GM12872 (cell line): ENCODE results near the gene PAWR.

Experiments
- TF ChIP-seq, protein P1 (sequence below): IDR thresholded peaks from 3 replicates; pipeline ENCODE4 v1.5.1; 2011; ENCODE audit warnings: low read depth, mild to moderate bottlenecking, low read length, moderate library complexity; ENCODE audit not compliant: insufficient read depth

Gene PAWR

DNA sequence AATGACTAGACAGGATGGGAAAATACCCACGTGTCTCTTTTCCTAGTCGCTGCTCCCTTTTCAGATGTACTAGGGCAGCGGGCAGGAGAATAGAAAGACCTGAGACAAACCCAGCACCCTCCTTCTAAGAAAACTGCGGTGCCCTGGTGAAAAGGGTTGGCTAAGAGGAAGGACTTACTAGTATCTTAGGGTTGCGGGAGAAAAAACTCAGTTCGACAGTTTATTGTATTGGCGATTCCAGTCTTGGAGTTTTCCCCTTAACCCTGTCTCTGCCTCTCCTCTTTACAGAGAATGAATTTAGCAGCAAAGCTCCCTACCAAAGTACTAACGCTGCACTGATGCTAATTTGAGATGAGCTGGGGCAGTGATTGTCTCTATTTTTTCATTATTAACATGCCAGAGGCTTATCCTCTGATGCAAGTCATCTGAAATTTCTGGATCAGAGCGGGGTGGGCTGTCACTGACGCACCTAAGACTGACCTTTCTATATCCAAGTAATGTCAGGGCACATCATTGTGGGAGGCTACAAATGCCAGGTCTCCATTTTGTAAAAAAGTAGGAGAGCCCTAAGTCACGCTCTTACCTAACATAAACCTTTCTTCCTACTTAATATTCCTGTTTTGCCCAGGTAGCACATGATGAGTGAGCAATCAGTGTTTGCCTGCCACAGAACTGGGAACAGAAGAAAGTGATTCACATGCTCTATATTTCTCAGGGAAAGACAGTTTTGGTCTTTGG is 916 bp upstream of the PAWR start:
- TF ChIP-seq, protein P1, sequence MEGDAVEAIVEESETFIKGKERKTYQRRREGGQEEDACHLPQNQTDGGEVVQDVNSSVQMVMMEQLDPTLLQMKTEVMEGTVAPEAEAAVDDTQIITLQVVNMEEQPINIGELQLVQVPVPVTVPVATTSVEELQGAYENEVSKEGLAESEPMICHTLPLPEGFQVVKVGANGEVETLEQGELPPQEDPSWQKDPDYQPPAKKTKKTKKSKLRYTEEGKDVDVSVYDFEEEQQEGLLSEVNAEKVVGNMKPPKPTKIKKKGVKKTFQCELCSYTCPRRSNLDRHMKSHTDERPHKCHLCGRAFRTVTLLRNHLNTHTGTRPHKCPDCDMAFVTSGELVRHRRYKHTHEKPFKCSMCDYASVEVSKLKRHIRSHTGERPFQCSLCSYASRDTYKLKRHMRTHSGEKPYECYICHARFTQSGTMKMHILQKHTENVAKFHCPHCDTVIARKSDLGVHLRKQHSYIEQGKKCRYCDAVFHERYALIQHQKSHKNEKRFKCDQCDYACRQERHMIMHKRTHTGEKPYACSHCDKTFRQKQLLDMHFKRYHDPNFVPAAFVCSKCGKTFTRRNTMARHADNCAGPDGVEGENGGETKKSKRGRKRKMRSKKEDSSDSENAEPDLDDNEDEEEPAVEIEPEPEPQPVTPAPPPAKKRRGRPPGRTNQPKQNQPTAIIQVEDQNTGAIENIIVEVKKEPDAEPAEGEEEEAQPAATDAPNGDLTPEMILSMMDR = no peak

DNA sequence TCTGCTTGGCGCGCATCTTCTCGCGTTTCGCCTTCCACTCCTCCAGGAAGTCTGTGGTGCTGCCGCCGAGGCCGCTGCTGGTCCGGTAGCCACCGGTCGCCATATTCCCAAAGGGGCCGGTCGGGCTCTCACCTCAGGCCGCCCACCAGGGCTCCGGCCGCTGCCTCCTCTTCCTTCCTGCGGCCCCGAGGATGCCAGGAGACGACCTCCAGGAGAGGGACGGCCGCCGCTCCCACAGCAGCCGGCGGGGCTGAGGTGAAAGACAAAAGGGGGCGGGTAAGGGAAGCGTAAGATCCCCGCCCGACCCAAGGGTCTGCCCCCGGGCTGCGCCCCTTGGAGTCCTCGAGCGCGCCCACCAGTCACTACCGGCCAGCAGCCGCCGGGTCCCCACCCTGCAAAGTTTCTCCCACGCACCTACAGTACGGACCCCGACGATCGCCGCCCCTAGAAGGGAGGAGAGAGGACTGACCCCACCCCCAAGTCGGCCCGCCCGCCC is 574 bp downstream of the PAWR start:
- TF ChIP-seq, protein P1 = no peak

DNA sequence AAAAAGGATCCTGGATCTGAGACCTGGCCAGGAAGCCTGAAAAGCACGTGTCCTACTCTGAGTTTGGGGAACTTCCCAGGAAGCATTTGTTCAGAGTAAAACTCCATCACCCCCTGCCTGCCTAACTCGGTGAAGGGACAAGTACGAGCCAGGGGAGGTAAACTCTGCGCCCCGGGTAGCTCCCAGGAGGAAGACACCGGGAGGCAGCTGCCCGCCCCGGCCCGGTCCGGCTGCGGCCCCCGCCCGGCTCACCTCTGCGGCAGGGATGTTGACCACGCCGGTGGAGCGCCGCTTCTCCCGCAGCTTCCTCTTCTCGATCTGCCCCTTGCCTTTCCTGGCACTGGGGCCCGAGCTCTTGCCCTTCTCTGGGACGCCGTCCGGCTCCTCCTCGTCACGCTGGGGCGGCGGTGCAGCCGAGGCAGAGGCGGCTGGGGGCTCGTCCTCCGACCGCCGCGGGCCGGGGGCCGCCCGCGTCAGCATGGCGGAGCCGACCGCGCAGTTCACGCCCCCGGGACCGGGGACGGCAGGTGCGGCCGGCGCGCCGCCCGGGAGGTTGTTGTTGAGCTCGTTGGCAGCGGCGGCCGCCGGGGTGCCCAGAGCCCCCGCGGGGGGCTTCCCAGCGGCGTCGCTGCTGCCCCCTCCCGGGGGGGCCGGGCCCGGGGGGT is 1.2 kb downstream of the PAWR start:
- TF ChIP-seq, protein P1 = no peak

- TF ChIP-seq, protein P1 = no peak
Observed at GRCh38 chr12:79689061-79689476, 1.7 kb downstream of the PAWR start.

DNA sequence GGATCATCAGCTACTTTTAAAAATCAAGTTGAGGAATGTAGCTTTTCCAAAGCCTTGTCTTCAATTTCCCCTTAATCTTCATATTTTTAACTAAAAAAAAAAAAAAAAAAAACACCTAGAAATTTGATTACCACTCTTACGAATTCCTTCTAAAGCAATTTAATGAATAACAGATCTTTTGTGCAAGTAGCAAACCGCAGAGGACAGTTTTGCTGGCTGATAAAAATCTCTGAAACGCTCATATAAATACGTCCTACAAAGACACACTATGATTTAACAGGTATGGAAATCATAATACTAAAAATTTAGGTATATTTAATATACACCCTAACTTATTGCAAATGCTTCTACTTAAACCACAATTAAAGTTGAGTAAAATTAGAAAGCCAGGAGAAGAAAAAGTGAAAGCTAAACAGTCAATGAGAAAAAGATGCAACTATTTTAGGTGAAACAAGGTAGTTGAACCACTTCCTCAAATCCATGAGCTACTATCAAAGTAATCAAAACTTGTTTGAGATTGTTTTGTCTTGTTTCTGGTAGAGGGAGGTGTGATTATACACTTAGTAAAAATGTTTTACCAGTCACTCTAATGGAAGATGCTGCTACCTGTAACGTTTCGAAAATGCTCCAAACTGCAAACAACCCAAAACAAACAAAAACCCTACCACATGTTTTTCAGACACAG is 2.2 kb downstream of the PAWR start:
- TF ChIP-seq, protein P1 = no peak

DNA sequence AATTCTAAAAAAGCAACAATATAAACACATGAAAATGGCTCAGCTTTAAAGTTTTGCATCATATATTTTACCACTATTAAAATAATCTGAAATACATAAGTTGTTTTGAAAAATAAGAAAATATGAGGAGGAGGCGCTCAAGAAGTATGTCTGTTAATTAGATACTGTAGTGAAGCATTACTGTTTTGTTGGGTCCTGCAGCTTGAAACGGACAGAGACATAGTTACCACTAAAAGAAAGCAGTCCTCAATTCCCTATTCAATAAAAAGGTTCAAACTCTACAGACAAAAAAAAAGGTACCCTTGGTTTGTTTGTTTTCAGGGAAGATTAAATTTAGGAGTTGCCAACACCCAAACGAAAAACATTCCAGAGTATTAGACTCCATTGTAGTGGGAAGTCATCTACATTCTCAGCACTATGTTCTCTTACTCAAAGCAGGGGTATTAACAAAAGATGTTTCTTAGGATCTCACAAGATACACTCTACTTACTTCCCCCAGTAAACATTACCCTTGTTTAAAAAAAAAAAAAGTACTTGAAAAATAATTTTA is 3.0 kb downstream of the PAWR start:
- TF ChIP-seq, protein P1 = no peak

- TF ChIP-seq, protein P1 = no peak
Observed at GRCh38 chr12:79686171-79686570, 4.6 kb downstream of the PAWR start.
